HL-60 (cell line): ENCODE measurements around the gene AKAP13.

Experiments
- GABPA ChIP-seq: IDR thresholded peaks from 2 replicates; pipeline ENCODE4 v1.6.1; 2012; ENCODE audit warnings: low read depth
- POLR2AphosphoS5 ChIP-seq: IDR thresholded peaks from 2 replicates; pipeline ENCODE4 v1.6.1; 2012; ENCODE audit warnings: low read depth
- TF ChIP-seq, protein P1 (sequence below): IDR thresholded peaks from one replicate; pipeline ENCODE4 v1.5.1; 2011; ENCODE audit warnings: low read length, control low read depth, inconsistent platforms; ENCODE audit not compliant: insufficient read depth

DNA sequence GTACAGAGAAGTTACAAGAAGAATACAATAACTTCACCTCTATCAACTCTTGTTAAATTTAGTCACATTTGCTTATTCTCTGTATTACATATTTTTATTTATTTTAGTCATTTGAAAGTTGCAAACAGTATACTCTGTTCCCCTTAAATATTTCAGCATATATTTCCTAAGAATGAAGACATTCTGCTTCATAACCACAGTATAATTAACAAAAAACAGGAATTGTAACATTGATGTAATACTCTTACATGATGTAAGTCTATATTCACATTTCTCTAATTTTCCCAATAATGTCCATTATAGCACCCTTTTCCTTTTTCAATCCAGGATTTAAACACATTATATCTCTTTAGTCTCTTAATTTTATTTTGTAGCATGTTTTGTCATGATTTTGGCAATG is 112.0 kb downstream of the AKAP13 start:
- TF ChIP-seq, protein P1, sequence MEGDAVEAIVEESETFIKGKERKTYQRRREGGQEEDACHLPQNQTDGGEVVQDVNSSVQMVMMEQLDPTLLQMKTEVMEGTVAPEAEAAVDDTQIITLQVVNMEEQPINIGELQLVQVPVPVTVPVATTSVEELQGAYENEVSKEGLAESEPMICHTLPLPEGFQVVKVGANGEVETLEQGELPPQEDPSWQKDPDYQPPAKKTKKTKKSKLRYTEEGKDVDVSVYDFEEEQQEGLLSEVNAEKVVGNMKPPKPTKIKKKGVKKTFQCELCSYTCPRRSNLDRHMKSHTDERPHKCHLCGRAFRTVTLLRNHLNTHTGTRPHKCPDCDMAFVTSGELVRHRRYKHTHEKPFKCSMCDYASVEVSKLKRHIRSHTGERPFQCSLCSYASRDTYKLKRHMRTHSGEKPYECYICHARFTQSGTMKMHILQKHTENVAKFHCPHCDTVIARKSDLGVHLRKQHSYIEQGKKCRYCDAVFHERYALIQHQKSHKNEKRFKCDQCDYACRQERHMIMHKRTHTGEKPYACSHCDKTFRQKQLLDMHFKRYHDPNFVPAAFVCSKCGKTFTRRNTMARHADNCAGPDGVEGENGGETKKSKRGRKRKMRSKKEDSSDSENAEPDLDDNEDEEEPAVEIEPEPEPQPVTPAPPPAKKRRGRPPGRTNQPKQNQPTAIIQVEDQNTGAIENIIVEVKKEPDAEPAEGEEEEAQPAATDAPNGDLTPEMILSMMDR: no peak
- TF ChIP-seq POLR2AphosphoS5 (no peak), GABPA (no peak)
